Fibroblast of lung (primary cell): Measurements from ENCODE around the gene CNDP2. TPM values are rescaled to one million over a fixed set of nuclear protein-coding genes. Genes with fewer than 3 reads are reported as not detected.

Experiments used
- DNase-seq, 2 donors: peaks; one replicate each; pipeline versions ENCODE4 v3.0.0 to v3.0.0-alpha.2; 2010; ENCODE audit warnings: low read depth in 2 of 2
- H2AFZ ChIP-seq: 2 replicates; pipeline ENCODE4 v1.5.1; 2012; ENCODE audit warnings: low read length, control low read depth, inconsistent platforms
- H3K27ac ChIP-seq: 2 replicates; pipeline ENCODE4 v1.5.1; 2011; ENCODE audit warnings: low read length, control low read depth; ENCODE audit not compliant: insufficient read depth
- H3K27me3 ChIP-seq: 2 replicates; pipeline ENCODE4 v1.5.1; 2011; ENCODE audit warnings: mild to moderate bottlenecking, low read length; ENCODE audit not compliant: control insufficient read depth, insufficient read depth
- H3K36me3 ChIP-seq: 2 replicates; pipeline ENCODE4 v1.5.1; 2011; ENCODE audit warnings: low read length; ENCODE audit not compliant: control insufficient read depth, insufficient read depth
- H3K4me1 ChIP-seq: 2 replicates; pipeline ENCODE4 v1.5.1; 2011; ENCODE audit warnings: low read length; ENCODE audit not compliant: control insufficient read depth, insufficient read depth; ENCODE audit errors: extremely low read depth
- H3K4me2 ChIP-seq: 2 replicates; pipeline ENCODE4 v1.5.1; 2011; ENCODE audit warnings: low read length, control low read depth; ENCODE audit not compliant: insufficient read depth; ENCODE audit errors: extremely low read depth
- H3K4me3 ChIP-seq, 4 experiments: fragments of 200-600 bp in 1 of 4; sonication (generic) in 1 of 4; replicated peaks in 1 of 4; 2 replicates each; pipeline ENCODE4 v1.5.1; 2011 to 2016; ENCODE audit warnings: low read length in 4 of 4, low read depth in 3 of 4, mild to moderate bottlenecking in 3 of 4, control low read depth in 2 of 4, inconsistent platforms in 1 of 4, mixed read lengths in 1 of 4; ENCODE audit not compliant: insufficient read depth in 1 of 4; ENCODE audit errors: control extremely low read depth in 1 of 4
- H3K79me2 ChIP-seq: 2 replicates; pipeline ENCODE4 v1.5.1; 2012; ENCODE audit warnings: mild to moderate bottlenecking, low read length, inconsistent platforms; ENCODE audit not compliant: control insufficient read depth, insufficient read depth
- H3K9ac ChIP-seq: 2 replicates; pipeline ENCODE4 v1.5.1; 2011; ENCODE audit warnings: mild to moderate bottlenecking, low read length, control low read depth; ENCODE audit not compliant: insufficient read depth
- H3K9me3 ChIP-seq: 2 replicates; pipeline ENCODE4 v1.5.1; 2012; ENCODE audit warnings: low read depth, low read length; ENCODE audit not compliant: control insufficient read depth, insufficient read depth
- H4K20me1 ChIP-seq: 2 replicates; pipeline ENCODE4 v1.5.1; 2011; ENCODE audit warnings: low read length; ENCODE audit not compliant: control insufficient read depth, insufficient read depth; ENCODE audit errors: extremely low read depth
- CTCF ChIP-seq, 2 donors: IDR thresholded peaks in 1 of 2; conservative IDR thresholded peaks in 1 of 2; 1 replicate in 1 of 2; 2 replicates in 1 of 2; pipeline ENCODE4 v1.5.1; 2011 to 2012; ENCODE audit warnings: low read length in 2 of 2, control low read depth in 1 of 2, inconsistent platforms in 1 of 2, low read depth in 1 of 2, mild to moderate bottlenecking in 1 of 2
- EZH2 ChIP-seq: IDR thresholded peaks from 2 replicates; pipeline ENCODE4 v1.5.1; 2012; ENCODE audit warnings: low read length, control low read depth, mild to moderate bottlenecking; ENCODE audit errors: missing control alignments
- polyA plus RNA-seq, 2 donors: library from polyadenylated mRNA; depleted of rRNA in 1 of 2; stranded (reverse) in 1 of 2; unstranded in 1 of 2; fragments of >200 nt; gene quantifications; 2 replicates each; pipeline ENCODE4 v1.2.1, GENCODE V29; 2011 to 2012; ENCODE audit warnings: missing spikeins in 1 of 2
- total RNA-seq: library from RNA; depleted of rRNA; stranded (reverse); fragments of >200 nt; gene quantifications from 2 replicates; pipeline ENCODE4 v1.2.1, GENCODE V29; 2014

The CNDP2 gene
- total and polyA plus RNA-seq, 2 donors (not counting 1 experiment from before 2014, with no cell fraction given): 41.8 to 69.8 TPM

GRCh38 chr18:74528913-74529312 is 32.8 kb downstream of the CNDP2 start:
- H3K4me1 ChIP-seq: no peaks in the 10 kb centered on the region
- no peak for DNase-seq
- H3K36me3 ChIP-seq: no peaks in the 10 kb centered on the region
- H3K79me2 ChIP-seq: no peaks in the 10 kb centered on the region
- H3K9me3 ChIP-seq: no peaks in the 10 kb centered on the region
- no peak overlapping the region for H3K4me2 ChIP-seq
- H3K4me3 ChIP-seq: no peak overlapping the region
- H3K27me3 ChIP-seq: peaks cover 8% of the 10 kb centered on the region
- H3K9ac ChIP-seq: no peak overlapping the region
- no peak overlapping the region for H3K27ac ChIP-seq
- H2AFZ ChIP-seq: no peak overlapping the region
- no peaks in the 10 kb centered on the region for H4K20me1 ChIP-seq
- TF ChIP-seq CTCF (conservative IDR thresholded peaks at IDR 0.05 in 1 of 2, IDR thresholded peaks at IDR 0.05 in 1 of 2; ENCODE audit: low read depth in 1 of 2, low read length in 2 of 2) (no peak), EZH2 (no peak)

GRCh38 chr18:74529378-74529777 is 33.2 kb downstream of the CNDP2 start:
- H3K27me3 ChIP-seq: peaks cover 8% of the 10 kb centered on the region
- no peaks in the 10 kb centered on the region for H3K9me3 ChIP-seq
- TF ChIP-seq CTCF (conservative IDR thresholded peaks at IDR 0.05 in 1 of 2, IDR thresholded peaks at IDR 0.05 in 1 of 2; ENCODE audit: low read depth in 1 of 2, low read length in 2 of 2): no peak
- H3K9ac ChIP-seq: no peak overlapping the region
- H3K4me1 ChIP-seq: no peaks in the 10 kb centered on the region
- H3K79me2 ChIP-seq: no peaks in the 10 kb centered on the region
- no peak overlapping the region for H3K4me3 ChIP-seq
- no peaks in the 10 kb centered on the region for H3K36me3 ChIP-seq
- H3K27ac ChIP-seq: no peak overlapping the region
- no peaks in the 10 kb centered on the region for H4K20me1 ChIP-seq
- H3K4me2 ChIP-seq: no peak overlapping the region
- DNase-seq: no peak
- H2AFZ ChIP-seq: no peak overlapping the region

- DNase-seq: no peak
- Histone ChIP-seq H3K36me3 (no peaks in the 10 kb centered on the region), H3K9ac (no peak overlapping the region), H3K9me3 (no peaks in the 10 kb centered on the region), H3K79me2 (no peaks in the 10 kb centered on the region), H3K4me2 (no peak overlapping the region), H4K20me1 (no peaks in the 10 kb centered on the region), H3K4me1 (no peaks in the 10 kb centered on the region), H3K4me3 (no peak overlapping the region), H3K27me3 (peaks cover 8% of the 10 kb centered on the region), H3K27ac (no peak overlapping the region), H2AFZ (no peak overlapping the region)
- no peak for TF ChIP-seq EZH2
- TF ChIP-seq CTCF (conservative IDR thresholded peaks at IDR 0.05 in 1 of 2, IDR thresholded peaks at IDR 0.05 in 1 of 2; ENCODE audit: low read depth in 1 of 2, low read length in 2 of 2): no peak
These were observed 33.8 kb downstream of the CNDP2 start for GRCh38 chr18:74529811-74530583.
